WTC11 (cell line): ENCODE measurements around the gene PI4K2B.

Source experiments
- CREB1 ChIP-seq: sonication (generic); formaldehyde crosslinking; IDR thresholded peaks from 2 replicates; pipeline ENCODE4 v1.8.0; 2023; ENCODE audit warnings: mild to moderate bottlenecking, missing genetic modification reagents
- JUN ChIP-seq: sonication (generic); formaldehyde crosslinking; IDR thresholded peaks from 2 replicates; pipeline ENCODE4 v1.8.0; 2023; ENCODE audit warnings: mild to moderate bottlenecking, missing genetic modification reagents
- NR1H2 ChIP-seq: sonication (generic); formaldehyde crosslinking; IDR thresholded peaks from 2 replicates; pipeline ENCODE4 v1.9.0; 2021; ENCODE audit warnings: mild to moderate bottlenecking, moderate library complexity, missing genetic modification reagents
- NR3C1 ChIP-seq: sonication (generic); formaldehyde crosslinking; conservative IDR thresholded peaks from 2 replicates; pipeline ENCODE4 v1.8.1; 2023; ENCODE audit warnings: low read depth, mild to moderate bottlenecking, missing genetic modification reagents
- ZNF263 ChIP-seq: sonication (generic); formaldehyde crosslinking; IDR thresholded peaks from 2 replicates; pipeline ENCODE4 v1.8.1; 2022; ENCODE audit warnings: low read depth, mild to moderate bottlenecking, moderate library complexity, missing genetic modification reagents
- TF ChIP-seq, protein P1 (sequence below): fragments of 200-600 bp; IDR thresholded peaks from 2 replicates; pipeline ENCODE4 v1.8.0; 2022; ENCODE audit warnings: antibody characterized with exemption
- TF ChIP-seq, protein P2 (sequence below): sonication (generic); formaldehyde crosslinking; conservative IDR thresholded peaks from 2 replicates; pipeline ENCODE4 v1.8.1; 2022; ENCODE audit warnings: mild to moderate bottlenecking, missing genetic modification reagents
- TF ChIP-seq, protein P3 (sequence below): sonication (generic); formaldehyde crosslinking; IDR thresholded peaks from 2 replicates; pipeline ENCODE4 v1.8.1; 2022; ENCODE audit warnings: low read depth, mild to moderate bottlenecking, moderate library complexity, missing genetic modification reagents, borderline replicate concordance
- TF ChIP-seq, protein P4 (sequence below): sonication (generic); formaldehyde crosslinking; conservative IDR thresholded peaks from 2 replicates; pipeline ENCODE4 v1.8.1; 2023; ENCODE audit warnings: mild to moderate bottlenecking, low read depth, missing genetic modification reagents, moderate library complexity

DNA sequence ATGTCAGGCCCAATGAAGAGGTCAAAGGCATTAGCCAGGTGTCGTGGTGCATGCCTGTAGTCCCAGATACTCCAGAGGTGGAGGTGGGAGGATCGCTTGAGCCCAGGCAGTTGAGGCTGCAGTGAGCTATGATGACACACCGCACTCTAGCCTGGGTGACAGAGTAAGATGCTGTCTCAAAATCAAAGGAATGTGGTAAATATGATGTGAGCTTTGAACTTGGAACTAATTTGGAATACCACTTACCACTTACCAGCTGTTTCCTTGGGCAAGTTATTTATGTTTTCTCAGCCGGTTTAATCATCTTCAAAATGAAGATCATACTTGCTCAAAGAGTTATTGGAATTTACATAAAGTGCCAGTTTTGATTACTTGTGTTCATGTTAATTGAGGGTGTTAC is 49.8 kb upstream of the PI4K2B start:
- no peak for TF ChIP-seq NR3C1
- TF ChIP-seq, protein P1, sequence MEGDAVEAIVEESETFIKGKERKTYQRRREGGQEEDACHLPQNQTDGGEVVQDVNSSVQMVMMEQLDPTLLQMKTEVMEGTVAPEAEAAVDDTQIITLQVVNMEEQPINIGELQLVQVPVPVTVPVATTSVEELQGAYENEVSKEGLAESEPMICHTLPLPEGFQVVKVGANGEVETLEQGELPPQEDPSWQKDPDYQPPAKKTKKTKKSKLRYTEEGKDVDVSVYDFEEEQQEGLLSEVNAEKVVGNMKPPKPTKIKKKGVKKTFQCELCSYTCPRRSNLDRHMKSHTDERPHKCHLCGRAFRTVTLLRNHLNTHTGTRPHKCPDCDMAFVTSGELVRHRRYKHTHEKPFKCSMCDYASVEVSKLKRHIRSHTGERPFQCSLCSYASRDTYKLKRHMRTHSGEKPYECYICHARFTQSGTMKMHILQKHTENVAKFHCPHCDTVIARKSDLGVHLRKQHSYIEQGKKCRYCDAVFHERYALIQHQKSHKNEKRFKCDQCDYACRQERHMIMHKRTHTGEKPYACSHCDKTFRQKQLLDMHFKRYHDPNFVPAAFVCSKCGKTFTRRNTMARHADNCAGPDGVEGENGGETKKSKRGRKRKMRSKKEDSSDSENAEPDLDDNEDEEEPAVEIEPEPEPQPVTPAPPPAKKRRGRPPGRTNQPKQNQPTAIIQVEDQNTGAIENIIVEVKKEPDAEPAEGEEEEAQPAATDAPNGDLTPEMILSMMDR: no peak
- TF ChIP-seq, protein P2, sequence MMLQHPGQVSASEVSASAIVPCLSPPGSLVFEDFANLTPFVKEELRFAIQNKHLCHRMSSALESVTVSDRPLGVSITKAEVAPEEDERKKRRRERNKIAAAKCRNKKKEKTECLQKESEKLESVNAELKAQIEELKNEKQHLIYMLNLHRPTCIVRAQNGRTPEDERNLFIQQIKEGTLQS (CRISPR knock-in tag): no peak
- no peak for TF ChIP-seq CREB1 (CRISPR knock-in tag)
- no peak for TF ChIP-seq ZNF263 (CRISPR knock-in tag)
- TF ChIP-seq, protein P3, sequence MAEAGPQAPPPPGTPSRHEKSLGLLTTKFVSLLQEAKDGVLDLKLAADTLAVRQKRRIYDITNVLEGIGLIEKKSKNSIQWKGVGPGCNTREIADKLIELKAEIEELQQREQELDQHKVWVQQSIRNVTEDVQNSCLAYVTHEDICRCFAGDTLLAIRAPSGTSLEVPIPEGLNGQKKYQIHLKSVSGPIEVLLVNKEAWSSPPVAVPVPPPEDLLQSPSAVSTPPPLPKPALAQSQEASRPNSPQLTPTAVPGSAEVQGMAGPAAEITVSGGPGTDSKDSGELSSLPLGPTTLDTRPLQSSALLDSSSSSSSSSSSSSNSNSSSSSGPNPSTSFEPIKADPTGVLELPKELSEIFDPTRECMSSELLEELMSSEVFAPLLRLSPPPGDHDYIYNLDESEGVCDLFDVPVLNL (CRISPR knock-in tag): no peak
- no peak for TF ChIP-seq NR1H2 (CRISPR knock-in tag)
- TF ChIP-seq JUN (CRISPR knock-in tag): no peak
- TF ChIP-seq, protein P4, sequence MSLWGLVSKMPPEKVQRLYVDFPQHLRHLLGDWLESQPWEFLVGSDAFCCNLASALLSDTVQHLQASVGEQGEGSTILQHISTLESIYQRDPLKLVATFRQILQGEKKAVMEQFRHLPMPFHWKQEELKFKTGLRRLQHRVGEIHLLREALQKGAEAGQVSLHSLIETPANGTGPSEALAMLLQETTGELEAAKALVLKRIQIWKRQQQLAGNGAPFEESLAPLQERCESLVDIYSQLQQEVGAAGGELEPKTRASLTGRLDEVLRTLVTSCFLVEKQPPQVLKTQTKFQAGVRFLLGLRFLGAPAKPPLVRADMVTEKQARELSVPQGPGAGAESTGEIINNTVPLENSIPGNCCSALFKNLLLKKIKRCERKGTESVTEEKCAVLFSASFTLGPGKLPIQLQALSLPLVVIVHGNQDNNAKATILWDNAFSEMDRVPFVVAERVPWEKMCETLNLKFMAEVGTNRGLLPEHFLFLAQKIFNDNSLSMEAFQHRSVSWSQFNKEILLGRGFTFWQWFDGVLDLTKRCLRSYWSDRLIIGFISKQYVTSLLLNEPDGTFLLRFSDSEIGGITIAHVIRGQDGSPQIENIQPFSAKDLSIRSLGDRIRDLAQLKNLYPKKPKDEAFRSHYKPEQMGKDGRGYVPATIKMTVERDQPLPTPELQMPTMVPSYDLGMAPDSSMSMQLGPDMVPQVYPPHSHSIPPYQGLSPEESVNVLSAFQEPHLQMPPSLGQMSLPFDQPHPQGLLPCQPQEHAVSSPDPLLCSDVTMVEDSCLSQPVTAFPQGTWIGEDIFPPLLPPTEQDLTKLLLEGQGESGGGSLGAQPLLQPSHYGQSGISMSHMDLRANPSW (CRISPR knock-in tag): no peak
